22Rv1 (cell line): ENCODE results near the gene RUNX2.

Experiments
- CTCF ChIP-seq: fragments of 450-650 bp; IDR thresholded peaks from 2 replicates; pipeline ENCODE4 v1.5.1; 2017; ENCODE audit warnings: mild to moderate bottlenecking
- ZFX ChIP-seq: fragments of 450-650 bp; IDR thresholded peaks from 2 replicates; pipeline ENCODE4 v1.6.1; 2017; ENCODE audit warnings: antibody characterized with exemption, borderline replicate concordance

- TF ChIP-seq CTCF (no peak), ZFX (no peak)
Measured at GRCh38 chr6:45420909-45421708, 93.0 kb downstream of the RUNX2 start.
